PC-9 (cell line): ENCODE results near the gene SLC12A9. TPM values are rescaled to one million over a fixed set of nuclear protein-coding genes. Genes with fewer than 3 reads are reported as not detected.
"Not testable (repeated sequence)": the region's sequence is repeated elsewhere in the genome, so short reads cannot be mapped to it uniquely, and the experiment has no call there.

ENCODE experiments used
- BruUV-seq: library from RNA; stranded (reverse); fragments of 400-500 nt; replicated peaks from 2 replicates; lab custom pipeline; 2021; lab: Mats Ljungman, UMichigan
- CTCF ChIA-PET: fragments of 300-600 bp; sonication (Branson Sonifier 250); formaldehyde crosslinking; loops from one replicate; lab custom pipeline; 2022; ENCODE audit warnings: antibody characterized with exemption; lab: Charles Lee
- POLR2A ChIA-PET: fragments of 300-600 bp; sonication (Branson Sonifier 250); formaldehyde crosslinking; loops from one replicate; lab custom pipeline; 2022; ENCODE audit warnings: antibody characterized with exemption; ENCODE audit not compliant: unreplicated experiment; lab: Charles Lee
- DNase-seq, 2 experiments: peaks; one replicate each; pipeline versions ENCODE4 v3.0.0 to v3.0.0-alpha.2; 2015 to 2022; ENCODE audit warnings: mixed read lengths in 1 of 2
- H2AFZ ChIP-seq: fragments of 200-600 bp; sonication (generic); 2 replicates; pipeline ENCODE4 v1.8.1; 2017; ENCODE audit warnings: antibody characterized with exemption
- H3F3A ChIP-seq: fragments of 200-600 bp; sonication (generic); 2 replicates; pipeline ENCODE4 v1.8.1; 2017; ENCODE audit warnings: antibody characterized with exemption, mild to moderate bottlenecking, low read depth; ENCODE audit not compliant: insufficient read depth
- H3K27ac ChIP-seq: fragments of 200-600 bp; sonication (generic); 2 replicates; pipeline ENCODE4 v1.6.1; 2016; ENCODE audit warnings: mixed run types
- H3K27me3 ChIP-seq: fragments of 200-600 bp; sonication (generic); 2 replicates; pipeline ENCODE4 v1.6.1; 2016; ENCODE audit warnings: low read depth, mixed run types; ENCODE audit not compliant: insufficient read depth
- H3K36me3 ChIP-seq: fragments of 200-600 bp; sonication (generic); 2 replicates; pipeline ENCODE4 v1.6.1; 2016; ENCODE audit warnings: low read depth, mixed run types
- H3K4me1 ChIP-seq: fragments of 200-600 bp; sonication (generic); replicated peaks from 2 replicates; pipeline ENCODE4 v1.6.1; 2016; ENCODE audit warnings: mixed run types; ENCODE audit not compliant: insufficient read depth
- H3K4me2 ChIP-seq: fragments of 200-600 bp; sonication (generic); 2 replicates; pipeline ENCODE4 v1.6.1; 2017; ENCODE audit warnings: mixed run types
- H3K4me3 ChIP-seq: fragments of 200-600 bp; sonication (generic); 2 replicates; pipeline ENCODE4 v1.6.1; 2016; ENCODE audit warnings: mixed run types
- H3K79me2 ChIP-seq: fragments of 200-600 bp; sonication (generic); 2 replicates; pipeline ENCODE4 v1.6.1; 2017; ENCODE audit warnings: low read depth, mixed run types
- H3K9me2 ChIP-seq: fragments of 200-600 bp; sonication (generic); 2 replicates; pipeline ENCODE4 v1.8.1; 2017; ENCODE audit warnings: mild to moderate bottlenecking; ENCODE audit not compliant: insufficient read depth
- H3K9me3 ChIP-seq: fragments of 200-600 bp; sonication (generic); 2 replicates; pipeline ENCODE4 v1.8.1; 2016; ENCODE audit warnings: low read depth; ENCODE audit not compliant: insufficient read depth
- H4K20me1 ChIP-seq: fragments of 200-600 bp; sonication (generic); 2 replicates; pipeline ENCODE4 v1.8.1; 2017; ENCODE audit not compliant: insufficient read depth
- CTCF ChIP-seq: fragments of 200-600 bp; sonication (generic); conservative IDR thresholded peaks from 2 replicates; pipeline ENCODE4 v1.6.1; 2017; ENCODE audit warnings: mixed run types, antibody characterized with exemption, mild to moderate bottlenecking, moderate library complexity
- EZH2 ChIP-seq: fragments of 200-600 bp; sonication (generic); IDR thresholded peaks from 2 replicates; pipeline ENCODE4 v1.8.0; 2017; ENCODE audit warnings: antibody characterized with exemption, low read depth
- intact Hi-C: fragments of 100-400 bp; cut with micrococcal nuclease; formaldehyde crosslinking; loops from one replicate; pipeline ENCODE4 v1.10.0; 2022; ENCODE audit not compliant: unreplicated experiment
- total RNA-seq: library from RNA; stranded (reverse); gene quantifications from 2 replicates; pipeline ENCODE4 v1.2.3, GENCODE V29; 2021

SLC12A9 gene
- total RNA-seq, 1 experiment from 2014 or later: 36.7 TPM

- ChIA-PET CTCF (interaction anchor here (0.6 to 0.9 kb wide), 2 partner anchors 97 to 298 kb away, joined by 3 to 5 read pairs; partner anchors contain the start of gene POP7), POLR2A (interaction anchor here (0.6 to 0.7 kb wide), 3 partner anchors 24 to 98 kb away, joined by 3 to 8 read pairs (median 5); partner anchors contain the start of genes EPHB4, POP7 and UFSP1)
- H3K4me3 ChIP-seq: no peak overlapping the region
- H3K79me2 ChIP-seq: no peaks in the 10 kb centered on the region
- no peaks in the 10 kb centered on the region for H3K9me3 ChIP-seq
- TF ChIP-seq CTCF (no peak), EZH2 (no peak)
- peak overlapping the region; percentile 75 for H3K4me2 ChIP-seq
- intact Hi-C loops: loop anchor here (5.0 kb wide), 3 partner anchors 76 to 96 kb away; partner anchors contain the start of gene POP7
- H2AFZ ChIP-seq: no peak overlapping the region
- peaks cover 52% of the 10 kb centered on the region for H3K4me1 ChIP-seq
- no TSS peak for BruUV-seq
- peak in 1 of 2 experiments; percentile 76 for DNase-seq
- 0 out of 2 replicates have a peak overlapping the region, but pooled peaks have one; percentile 67 for H3K27ac ChIP-seq
- H4K20me1 ChIP-seq: no peaks in the 10 kb centered on the region
- H3K36me3 ChIP-seq: no peaks in the 10 kb centered on the region
- no peaks in the 10 kb centered on the region for H3K27me3 ChIP-seq
- H3K9me2 ChIP-seq: no peaks in the 10 kb centered on the region
- peaks cover 24% of the 10 kb centered on the region for H3F3A ChIP-seq
Measured at GRCh38 chr7:100803398-100804161, 48.9 kb upstream of the SLC12A9 start.

- intact Hi-C loops: loop anchor here (5.0 kb wide), 3 partner anchors 78 to 98 kb away; partner anchors contain the start of gene POP7
- DNase-seq: no peak
- H3K79me2 ChIP-seq: no peaks in the 10 kb centered on the region
- H3K9me3 ChIP-seq: no peaks in the 10 kb centered on the region
- no TSS peak for BruUV-seq
- H3F3A ChIP-seq: peaks cover 24% of the 10 kb centered on the region
- no peak overlapping the region for H3K27ac ChIP-seq
- ChIA-PET CTCF (interaction anchor here (0.6 kb wide), 1 partner anchor 22 kb away, joined by 3 read pairs; the partner anchor contains the start of gene EPHB4), POLR2A (no interaction called here)
- H4K20me1 ChIP-seq: no peaks in the 10 kb centered on the region
- no peak overlapping the region for H3K4me3 ChIP-seq
- peaks cover 40% of the 10 kb centered on the region for H3K4me1 ChIP-seq
- no peaks in the 10 kb centered on the region for H3K27me3 ChIP-seq
- H3K9me2 ChIP-seq: no peaks in the 10 kb centered on the region
- no peak overlapping the region for H2AFZ ChIP-seq
- no peak overlapping the region for H3K4me2 ChIP-seq
- H3K36me3 ChIP-seq: no peaks in the 10 kb centered on the region
- no peak for TF ChIP-seq CTCF
- TF ChIP-seq EZH2: no peak
Measured at GRCh38 chr7:100804681-100805431, 47.7 kb upstream of the SLC12A9 start.

- CTCF ChIA-PET: interaction anchor here (0.6 kb wide), 1 partner anchor 255 kb away, joined by 12 read pairs; no protein-coding TSS in a partner anchor
Measured at GRCh38 chr7:100806276-100806675, 46.2 kb upstream of the SLC12A9 start.

GRCh38 chr7:100806883-100807282, 45.6 kb upstream of the SLC12A9 start:
- H3K9me3 ChIP-seq, H2AFZ ChIP-seq, DNase-seq, H4K20me1 ChIP-seq, POLR2A ChIA-PET, H3K27me3 ChIP-seq, H3K9me2 ChIP-seq, BruUV-seq, intact Hi-C loops, H3K79me2 ChIP-seq, H3K4me2 ChIP-seq, H3K4me3 ChIP-seq, H3K36me3 ChIP-seq, CTCF ChIA-PET, H3K27ac ChIP-seq: not testable (repeated sequence)
- peaks cover 20% of the 10 kb centered on the region for H3K4me1 ChIP-seq
- peaks cover 17% of the 10 kb centered on the region for H3F3A ChIP-seq

More at GRCh38 chr7:100806276-100806675, 46.2 kb upstream of the SLC12A9 start:
- BruUV-seq: no TSS peak
- DNase-seq: no peak
- POLR2A ChIA-PET: no interaction called here
- H3F3A ChIP-seq: peaks cover 23% of the 10 kb centered on the region
- no peaks in the 10 kb centered on the region for H4K20me1 ChIP-seq
- no peaks in the 10 kb centered on the region for H3K9me2 ChIP-seq
- H3K79me2 ChIP-seq: no peaks in the 10 kb centered on the region
- no peaks in the 10 kb centered on the region for H3K27me3 ChIP-seq
- H3K4me3 ChIP-seq: no peak overlapping the region
- TF ChIP-seq EZH2: no peak
- TF ChIP-seq CTCF: no peak
- no peaks in the 10 kb centered on the region for H3K9me3 ChIP-seq
- no peaks in the 10 kb centered on the region for H3K36me3 ChIP-seq
- no peak overlapping the region for H3K4me2 ChIP-seq
- no peak overlapping the region for H2AFZ ChIP-seq
- H3K4me1 ChIP-seq: peaks cover 26% of the 10 kb centered on the region
- no peak overlapping the region for H3K27ac ChIP-seq
- intact Hi-C loops: no loop called here
